ENCODE measurements around the gene PTCD2.
A peak's percentile ranks its signal among the peaks of the same experiment; 100 is the strongest.

The PTCD2 gene

DNA sequence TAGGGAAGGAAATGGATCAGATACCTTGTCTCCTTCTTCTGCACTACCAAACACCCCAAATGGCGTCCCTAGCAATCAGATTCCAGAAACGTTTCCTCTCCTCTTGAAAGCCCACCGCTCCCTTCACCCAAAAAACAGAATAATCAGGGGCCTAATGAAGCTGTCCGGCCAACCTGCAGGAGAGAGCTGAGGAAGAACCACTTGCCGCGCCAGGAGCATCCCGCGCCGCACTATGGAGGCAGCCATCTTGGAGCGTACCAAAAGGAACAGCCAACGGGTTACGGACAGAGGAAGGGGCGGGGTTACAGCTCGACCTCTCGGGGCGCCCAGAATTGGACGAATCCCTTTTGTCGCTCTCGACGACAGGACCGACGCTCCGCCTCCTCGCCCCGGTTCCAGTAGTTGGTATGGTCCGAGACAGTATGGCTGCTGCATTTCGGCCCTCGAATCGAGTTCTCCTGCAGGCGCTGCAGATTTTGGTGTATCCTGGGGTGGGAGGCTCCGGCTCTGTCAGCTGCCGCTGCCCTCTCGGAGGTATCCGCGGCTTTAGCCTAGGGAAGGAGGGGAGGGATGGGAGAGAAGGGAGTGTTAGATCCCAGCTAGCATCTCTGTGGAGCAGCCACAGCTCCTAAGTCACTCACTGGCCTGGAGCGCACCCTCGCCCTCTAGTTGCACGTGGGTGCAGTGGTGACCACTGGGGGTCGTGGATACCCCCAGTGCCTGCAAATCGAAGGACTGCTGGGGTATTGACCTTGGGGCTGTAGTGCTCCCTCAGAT is at the start of gene PTCD2, which contains the start of gene MRPS27:
Gene PTCD2, plus strand, starts transcription at position 398 of the 777 bp plus-strand sequence. Its CDS starts 10 bp downstream, at position 408.
Gene MRPS27, minus strand, starts transcription at position 265 of the 777 bp plus-strand sequence. Its CDS starts 19 bp downstream, at position 246.
- DNase-seq (ENCODE audit: low read depth, low spot score): peak; percentile 92

- no peak for DNase-seq (ENCODE audit: low read depth, low spot score)
Observed at GRCh38 chr5:72271702-72272101, 48.5 kb upstream of the PTCD2 start.

DNA sequence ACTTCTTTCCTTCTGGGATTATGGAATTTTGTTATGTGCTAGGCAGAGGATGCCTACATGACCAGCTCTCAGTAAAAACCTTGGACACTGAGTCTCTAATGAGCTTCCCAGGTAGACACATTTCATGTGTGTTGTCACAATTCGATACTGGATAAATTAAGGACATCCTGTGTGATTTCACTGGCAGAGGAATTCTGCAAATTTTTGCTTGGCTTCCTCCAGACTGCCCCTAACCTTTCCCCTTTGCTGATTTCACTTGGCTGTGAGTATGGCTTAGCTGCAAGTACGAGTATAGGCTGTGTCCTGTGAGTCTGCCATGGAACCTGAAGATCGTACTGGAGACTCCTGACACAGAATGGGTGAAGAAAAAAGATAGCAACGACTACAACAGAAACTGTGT is 47.8 kb upstream of the PTCD2 start:
- no peak for DNase-seq (ENCODE audit: low read depth, low spot score)

DNA sequence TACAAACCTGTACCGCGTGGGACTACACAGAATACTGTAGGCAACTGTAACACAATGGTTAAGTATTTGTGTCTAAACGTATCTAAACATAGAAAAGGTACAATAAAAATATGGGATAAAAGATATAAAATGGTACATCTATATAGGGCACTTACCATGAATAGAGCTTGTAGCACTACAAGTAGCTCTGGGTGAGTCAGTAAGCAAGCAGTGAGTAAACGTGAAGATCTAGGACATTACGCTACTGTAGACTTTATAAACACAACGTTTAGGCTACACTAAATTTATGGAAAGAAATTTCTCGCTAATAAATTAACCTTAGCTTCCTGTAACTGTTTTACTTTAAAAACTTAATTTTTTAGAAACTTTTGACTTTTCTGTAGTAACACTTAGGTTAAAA is 46.6 kb upstream of the PTCD2 start:
- no peak for DNase-seq (ENCODE audit: low read depth, low spot score)

DNA sequence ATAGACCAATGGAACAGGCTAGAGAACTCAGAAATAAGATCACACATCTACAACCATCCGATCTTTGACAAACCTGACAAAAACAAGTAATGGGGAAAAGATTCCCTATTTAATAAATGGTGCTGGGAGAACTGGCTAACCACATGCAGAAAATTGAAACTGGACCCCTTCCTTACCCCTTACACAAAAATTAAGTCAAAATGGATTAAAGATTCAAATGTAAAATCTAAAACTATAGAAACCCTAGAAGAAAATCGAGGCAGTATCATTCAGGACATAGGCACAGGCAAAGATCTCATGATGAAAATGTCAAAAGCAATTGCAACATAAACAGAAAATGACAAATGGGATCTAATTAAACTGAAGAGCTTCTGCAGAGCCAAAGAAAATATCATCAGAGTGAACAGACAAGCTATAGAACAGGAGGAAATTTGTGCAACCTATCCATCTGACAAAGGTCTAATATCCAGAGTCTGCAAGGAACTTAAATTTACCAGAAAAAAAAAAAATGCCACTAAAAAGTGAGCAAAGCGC is 43.9 kb upstream of the PTCD2 start:
- no peak for DNase-seq (ENCODE audit: low read depth, low spot score)

DNA sequence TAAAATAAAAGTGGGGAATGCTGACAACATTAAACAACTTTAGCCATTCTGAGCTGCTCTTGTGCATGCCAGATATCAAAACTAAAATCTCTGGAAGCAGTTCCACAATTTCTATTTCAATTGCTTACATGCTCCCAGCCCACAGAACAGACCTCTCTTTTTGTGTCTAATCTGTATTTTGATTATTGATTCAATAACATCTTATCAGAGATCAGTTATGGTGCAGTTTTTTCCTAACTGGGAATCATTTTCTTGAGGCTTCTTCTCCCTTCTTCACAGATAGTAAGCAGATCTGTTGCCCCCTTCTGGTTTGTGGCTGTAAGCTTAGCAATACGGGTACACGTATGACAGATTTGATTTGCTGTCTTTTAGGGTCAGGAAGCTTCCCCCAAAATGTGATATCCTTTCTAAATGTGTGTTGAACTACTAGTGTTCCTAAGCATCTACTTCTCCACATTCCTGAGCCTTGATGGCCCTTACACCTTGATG is 39.5 kb upstream of the PTCD2 start:
- DNase-seq (ENCODE audit: low read depth, low spot score): no peak

DNA sequence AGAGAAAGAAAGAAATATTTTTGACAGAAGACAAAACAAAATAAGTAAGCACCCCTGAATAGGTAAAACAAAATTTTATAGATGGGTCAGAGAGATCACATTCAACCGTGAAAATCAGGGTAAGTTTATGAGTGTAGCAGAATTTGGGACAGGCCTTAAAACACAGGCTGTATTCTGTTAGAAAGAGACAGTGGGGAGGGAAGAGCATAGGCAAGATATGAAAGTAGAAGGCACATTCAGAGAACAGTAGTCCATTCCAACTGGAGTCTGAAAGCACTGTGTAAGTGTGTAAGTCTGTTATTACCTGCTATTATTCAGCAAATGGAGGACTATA is 38.8 kb upstream of the PTCD2 start:
- DNase-seq (ENCODE audit: low read depth, low spot score): no peak

GRCh38 chr5:72281764-72282499 is 38.2 kb upstream of the PTCD2 start:
- peak; percentile 60 for DNase-seq (ENCODE audit: low read depth, low spot score)

DNA sequence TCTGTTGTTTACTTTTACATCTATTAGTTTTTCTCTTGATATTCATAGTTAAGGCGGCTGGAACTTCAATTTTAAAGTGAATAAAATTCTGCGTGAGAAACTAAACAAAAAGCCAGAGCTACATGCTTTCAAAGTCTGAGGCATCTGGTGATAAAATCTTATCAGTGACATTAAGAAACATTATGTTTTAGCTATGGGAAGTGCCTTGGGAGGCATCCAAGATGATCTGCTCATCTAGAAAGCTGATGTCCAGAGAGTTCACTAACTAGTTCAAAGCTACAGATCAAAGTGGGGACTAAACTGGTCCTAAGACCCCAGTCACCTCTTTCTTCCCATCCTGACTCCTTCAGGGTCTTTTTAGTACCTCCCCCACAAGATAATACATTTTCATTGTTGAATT is 37.3 kb upstream of the PTCD2 start:
- DNase-seq (ENCODE audit: low read depth, low spot score): no peak

DNA sequence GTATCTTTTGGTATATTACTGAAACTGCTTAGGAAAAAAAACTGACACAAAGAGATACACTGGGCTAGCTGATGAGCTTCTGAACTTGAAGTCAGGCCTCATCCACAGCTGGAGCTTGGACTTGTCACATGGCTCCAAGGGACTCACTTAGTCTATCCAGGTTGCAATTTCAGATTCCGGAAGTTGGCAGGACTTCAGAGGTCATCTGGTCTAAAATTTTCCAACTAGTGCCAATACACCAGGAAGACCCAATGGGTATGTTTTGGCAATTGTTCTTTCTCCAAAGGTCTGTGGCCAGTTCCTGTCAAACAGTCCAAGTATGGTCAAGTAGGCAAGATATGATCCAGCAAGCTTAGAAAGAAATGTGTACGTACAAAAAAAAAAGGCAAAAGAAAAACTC is 36.8 kb upstream of the PTCD2 start:
- DNase-seq (ENCODE audit: low read depth, low spot score): no peak

DNA sequence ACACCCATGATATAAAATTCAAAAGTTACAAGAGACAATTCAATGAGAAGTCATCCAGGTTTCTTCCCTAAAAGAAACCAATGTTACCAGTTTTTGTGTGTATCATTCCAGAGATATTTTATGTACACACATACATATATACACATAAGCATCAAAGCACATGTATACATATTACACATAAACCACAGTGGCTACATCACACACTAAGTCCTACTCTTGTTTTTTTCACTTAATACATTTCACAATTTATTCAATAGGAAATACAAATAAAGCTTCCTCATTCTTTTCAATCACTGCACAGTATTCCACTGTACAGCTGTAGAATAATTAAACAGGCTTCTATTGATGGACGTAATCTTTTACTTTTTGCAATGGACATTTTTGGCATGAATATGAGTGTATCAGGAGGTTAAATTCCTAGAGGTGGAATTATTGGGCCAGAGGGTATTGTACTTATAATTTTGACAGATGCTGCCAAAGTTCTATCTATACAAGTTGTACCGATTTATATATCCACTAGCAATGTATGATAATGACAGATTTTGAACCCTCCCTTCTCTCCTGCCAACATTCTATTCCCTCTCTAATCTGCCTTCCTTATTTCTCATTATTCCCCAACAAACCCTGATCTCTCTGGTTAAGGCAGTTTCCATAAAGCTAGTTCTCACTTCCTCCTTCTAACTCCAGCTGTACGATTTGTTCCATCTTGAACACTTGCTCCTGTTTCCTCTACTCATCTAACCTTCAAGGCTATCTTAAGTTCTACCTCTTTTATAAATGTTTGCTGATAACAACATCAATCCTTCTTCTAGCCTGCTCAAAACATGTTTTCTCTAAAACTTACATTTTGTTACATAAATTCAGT is 35.4 kb upstream of the PTCD2 start:
- DNase-seq (ENCODE audit: low read depth, low spot score): no peak

DNA sequence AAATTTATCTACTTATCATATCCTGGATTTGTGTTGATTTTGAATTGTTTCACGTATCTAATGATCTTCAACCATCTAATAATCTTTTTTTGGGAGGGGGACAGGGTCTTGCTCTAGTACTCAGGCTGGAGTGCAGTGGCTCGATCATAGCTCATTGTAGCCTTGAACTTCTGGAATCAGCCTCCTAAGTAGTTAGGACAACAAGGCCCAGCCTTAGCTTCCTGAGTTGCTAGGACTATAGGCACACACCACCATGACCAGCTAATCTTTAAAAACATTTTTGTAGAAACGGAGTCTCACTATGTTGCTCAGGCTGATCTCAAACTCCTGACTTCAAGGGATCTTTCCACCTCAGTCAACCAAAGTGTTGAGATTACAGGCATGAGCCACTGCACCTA is 34.8 kb upstream of the PTCD2 start:
- no peak for DNase-seq (ENCODE audit: low read depth, low spot score)

DNA sequence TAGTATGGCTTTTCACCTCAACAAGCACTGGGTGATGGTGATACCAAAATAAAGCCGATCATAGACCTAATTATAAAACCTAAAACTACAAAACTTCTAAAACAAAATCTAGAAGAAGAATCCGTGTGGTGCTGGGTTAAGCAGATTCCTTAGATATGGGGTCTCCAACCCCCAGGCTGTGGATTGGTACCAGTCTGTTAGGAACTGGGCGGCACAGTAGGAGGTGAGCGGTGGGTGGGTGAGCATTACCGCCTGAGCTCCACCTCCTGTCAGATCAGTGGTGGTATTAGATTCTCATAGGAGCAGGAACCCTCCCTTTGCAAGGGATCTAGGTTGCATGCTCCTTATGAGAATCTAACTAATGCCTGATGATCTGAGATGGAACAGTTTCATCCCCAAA is 33.4 kb upstream of the PTCD2 start:
- DNase-seq (ENCODE audit: low read depth, low spot score): no peak

DNA sequence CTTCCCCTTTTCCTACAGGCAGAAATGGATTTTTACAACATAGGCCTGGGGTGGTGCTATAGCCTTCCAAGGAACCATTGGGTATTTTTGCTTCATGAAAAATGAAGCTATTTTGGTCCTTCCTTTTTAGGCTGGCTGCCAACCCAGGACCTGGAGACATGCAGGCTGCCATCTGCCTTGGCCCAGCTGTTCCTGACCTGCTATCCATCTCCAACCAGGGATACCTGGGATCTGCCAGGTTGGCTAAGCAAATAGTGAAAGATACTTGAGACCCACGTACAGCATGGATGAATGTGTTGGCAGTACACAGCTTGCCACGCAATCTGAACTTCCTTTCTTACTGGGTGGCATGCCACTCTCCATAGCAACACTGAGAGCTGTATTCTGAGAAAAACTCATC is 31.2 kb upstream of the PTCD2 start:
- no peak for DNase-seq (ENCODE audit: low read depth, low spot score)

DNA sequence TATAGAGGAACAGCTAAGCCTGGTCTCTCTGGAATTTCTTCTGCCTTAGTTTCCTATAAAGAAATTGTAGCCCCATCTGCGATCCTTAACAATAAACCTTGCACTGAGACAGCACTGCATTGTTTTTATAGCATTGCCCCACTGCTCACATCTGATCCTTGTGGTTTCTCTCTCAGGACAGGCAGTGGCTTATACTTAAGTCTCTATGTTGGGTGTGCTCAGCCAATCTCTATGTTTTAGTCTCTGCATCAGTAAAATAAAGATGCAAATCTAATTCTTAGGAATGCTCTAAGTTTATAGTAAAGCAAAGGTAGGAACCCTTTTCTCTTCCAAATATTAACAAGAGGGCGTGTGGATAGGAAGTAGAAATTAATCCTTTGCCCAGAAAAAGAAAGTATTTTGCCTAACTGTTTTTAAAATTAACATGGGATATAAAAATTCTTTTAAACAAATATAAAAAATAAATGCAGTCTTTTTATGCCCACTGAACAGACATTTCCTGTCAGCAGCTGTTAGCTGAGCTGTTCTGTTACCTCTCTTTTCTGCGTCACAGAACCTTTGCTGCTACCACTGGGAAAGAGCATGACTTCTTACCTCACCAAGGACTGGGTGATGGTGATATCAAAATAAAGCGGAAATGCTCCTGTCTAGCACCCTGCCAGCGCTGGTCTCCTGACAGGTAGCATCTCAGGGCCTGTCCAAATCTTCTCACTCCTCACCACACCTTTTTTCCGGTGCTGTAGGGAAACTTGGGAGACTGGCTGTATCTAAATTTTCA is 29.6 kb upstream of the PTCD2 start:
- no peak for DNase-seq (ENCODE audit: low read depth, low spot score)

DNA sequence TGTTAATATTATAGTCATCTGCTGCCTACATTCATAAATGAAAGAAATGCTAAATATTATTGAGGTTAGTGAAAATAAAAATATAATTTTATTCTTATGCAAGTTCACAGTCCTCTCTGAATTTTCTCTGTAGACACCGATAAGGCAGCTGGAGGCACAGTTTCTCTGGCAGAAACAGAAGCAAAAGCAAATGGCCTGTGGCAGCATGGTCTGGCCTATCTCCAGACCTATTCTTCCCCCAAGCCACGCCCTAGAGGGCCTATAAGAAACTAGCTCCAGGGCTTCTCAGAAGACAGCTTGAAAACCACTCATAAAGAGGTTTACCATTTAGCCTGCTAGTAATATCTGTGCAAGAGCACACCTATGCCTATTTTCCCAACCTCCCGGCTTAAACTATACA is 28.6 kb upstream of the PTCD2 start:
- DNase-seq (ENCODE audit: low read depth, low spot score): no peak

GRCh38 chr5:72292411-72292810 is 27.8 kb upstream of the PTCD2 start:
- DNase-seq (ENCODE audit: low read depth, low spot score): no peak

DNA sequence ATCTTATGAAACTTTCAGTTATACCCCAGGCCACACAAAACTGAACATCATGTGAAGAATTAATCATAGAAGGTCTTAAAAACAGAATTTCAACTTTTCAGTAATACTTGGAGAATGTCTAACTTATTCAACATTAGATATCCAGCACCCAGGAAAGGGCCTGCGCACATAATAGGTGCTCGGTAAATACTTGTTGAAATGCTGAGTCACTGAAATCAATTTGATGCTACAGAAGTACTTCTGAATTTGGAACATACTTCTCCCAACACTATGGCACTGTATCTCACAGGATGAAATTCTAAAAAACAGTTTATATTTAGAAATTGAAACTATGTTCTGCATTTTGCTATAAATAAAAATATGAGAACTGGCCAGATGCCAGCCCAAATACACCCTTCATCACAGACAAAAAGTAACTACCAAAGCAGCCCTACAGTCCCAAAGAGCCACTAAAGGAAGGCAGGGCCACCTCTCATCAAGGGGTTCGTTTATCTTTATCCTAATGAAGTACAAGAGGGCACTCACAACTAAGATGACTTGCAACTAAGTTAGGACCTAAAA is 26.6 kb upstream of the PTCD2 start:
- DNase-seq (ENCODE audit: low read depth, low spot score): no peak

DNA sequence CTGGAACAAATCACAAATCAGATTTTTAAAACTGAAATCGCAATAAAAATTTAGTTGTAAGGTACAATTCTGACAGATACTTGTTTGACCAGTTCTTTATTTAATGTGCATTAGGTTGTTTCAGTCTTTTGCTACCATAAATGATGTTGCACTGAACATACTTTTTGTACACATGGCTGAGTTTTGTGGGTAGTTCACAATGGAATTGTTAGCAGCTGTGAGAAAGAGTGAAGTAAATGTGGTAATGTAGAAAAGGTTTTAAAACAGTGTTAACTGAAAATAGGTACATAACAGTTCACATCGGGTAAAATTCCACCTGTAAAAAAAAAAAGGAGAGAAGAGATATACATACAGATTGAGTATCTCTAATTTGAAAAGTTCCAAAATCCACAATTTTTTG is 25.7 kb upstream of the PTCD2 start:
- no peak for DNase-seq (ENCODE audit: low read depth, low spot score)

DNA sequence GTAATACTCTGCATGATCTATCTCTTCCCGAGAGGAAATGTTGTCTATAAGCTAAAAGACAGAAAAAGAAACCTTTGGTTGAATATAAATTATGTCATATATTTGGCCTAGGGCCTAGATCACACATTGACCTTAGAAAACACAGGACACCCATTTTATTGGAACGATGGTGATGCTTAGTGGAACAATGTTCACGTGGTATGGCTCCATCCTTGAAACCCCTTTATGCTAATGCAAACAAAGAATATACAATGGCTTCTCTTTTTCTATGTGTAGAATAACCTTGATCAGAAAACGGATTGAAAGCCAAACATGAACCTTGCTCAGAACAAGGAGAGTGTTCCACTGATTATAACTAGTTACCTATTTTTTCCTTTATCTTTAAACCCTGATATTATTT is 24.6 kb upstream of the PTCD2 start:
- no peak for DNase-seq (ENCODE audit: low read depth, low spot score)

GRCh38 chr5:72296256-72296655 is 23.9 kb upstream of the PTCD2 start:
- no peak for DNase-seq (ENCODE audit: low read depth, low spot score)

All from brain pericyte (primary cell).